ENCODE data around the gene CLTRN.
A peak's percentile ranks its signal among the peaks of the same experiment; 100 is the strongest.

CLTRN gene

DNA sequence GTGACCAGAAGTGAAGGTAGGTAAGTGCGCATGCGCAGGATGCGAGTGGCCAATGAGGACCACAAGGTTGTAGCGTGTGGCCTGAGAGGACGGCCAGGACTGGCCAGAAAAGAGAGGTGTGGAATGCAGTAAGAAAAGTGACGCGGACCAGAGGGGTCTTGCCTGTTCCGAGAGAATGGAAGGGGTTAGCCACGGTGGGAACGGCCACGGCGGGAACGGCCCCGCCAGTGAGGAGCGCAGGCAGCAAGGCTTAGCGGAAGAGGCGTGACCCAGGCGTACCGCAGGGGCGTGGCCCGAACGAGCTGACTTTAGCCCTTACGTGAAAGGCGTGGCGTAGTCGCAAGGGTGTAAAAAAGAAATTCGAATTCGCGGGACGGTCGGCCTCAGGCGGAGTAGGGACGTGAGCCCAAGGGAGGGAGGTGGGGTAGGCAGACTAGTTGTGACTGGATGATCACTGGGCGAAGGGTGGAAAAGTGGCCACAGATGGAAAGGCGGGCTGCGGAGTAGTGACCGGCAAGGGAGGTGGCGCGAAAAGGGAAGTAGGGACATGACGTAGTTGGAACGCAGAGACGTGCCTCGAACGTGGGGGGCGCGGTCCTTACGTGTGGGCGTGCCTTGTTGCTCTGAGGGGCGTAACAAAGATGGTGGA is 10.4 kb upstream of the CLTRN start (continued):
- TF ChIP-seq ZNF426 (tag by site-specific recombination; IDR thresholded peaks at IDR 0.05) = no peak
- TF ChIP-seq, protein P1, sequence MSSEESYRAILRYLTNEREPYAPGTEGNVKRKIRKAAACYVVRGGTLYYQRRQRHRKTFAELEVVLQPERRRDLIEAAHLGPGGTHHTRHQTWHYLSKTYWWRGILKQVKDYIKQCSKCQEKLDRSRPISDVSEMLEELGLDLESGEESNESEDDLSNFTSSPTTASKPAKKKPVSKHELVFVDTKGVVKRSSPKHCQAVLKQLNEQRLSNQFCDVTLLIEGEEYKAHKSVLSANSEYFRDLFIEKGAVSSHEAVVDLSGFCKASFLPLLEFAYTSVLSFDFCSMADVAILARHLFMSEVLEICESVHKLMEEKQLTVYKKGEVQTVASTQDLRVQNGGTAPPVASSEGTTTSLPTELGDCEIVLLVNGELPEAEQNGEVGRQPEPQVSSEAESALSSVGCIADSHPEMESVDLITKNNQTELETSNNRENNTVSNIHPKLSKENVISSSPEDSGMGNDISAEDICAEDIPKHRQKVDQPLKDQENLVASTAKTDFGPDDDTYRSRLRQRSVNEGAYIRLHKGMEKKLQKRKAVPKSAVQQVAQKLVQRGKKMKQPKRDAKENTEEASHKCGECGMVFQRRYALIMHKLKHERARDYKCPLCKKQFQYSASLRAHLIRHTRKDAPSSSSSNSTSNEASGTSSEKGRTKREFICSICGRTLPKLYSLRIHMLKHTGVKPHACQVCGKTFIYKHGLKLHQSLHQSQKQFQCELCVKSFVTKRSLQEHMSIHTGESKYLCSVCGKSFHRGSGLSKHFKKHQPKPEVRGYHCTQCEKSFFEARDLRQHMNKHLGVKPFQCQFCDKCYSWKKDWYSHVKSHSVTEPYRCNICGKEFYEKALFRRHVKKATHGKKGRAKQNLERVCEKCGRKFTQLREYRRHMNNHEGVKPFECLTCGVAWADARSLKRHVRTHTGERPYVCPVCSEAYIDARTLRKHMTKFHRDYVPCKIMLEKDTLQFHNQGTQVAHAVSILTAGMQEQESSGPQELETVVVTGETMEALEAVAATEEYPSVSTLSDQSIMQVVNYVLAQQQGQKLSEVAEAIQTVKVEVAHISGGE (tag by site-specific recombination; conservative IDR thresholded peaks at IDR 0.05; ENCODE audit: low read depth) = peak; percentile 45; the same call in 1 of the 2 replicates
- TF ChIP-seq SETDB1 (IDR thresholded peaks at IDR 0.05; ENCODE audit: insufficient read length, low read length) = no peak
- TF ChIP-seq, protein P2, sequence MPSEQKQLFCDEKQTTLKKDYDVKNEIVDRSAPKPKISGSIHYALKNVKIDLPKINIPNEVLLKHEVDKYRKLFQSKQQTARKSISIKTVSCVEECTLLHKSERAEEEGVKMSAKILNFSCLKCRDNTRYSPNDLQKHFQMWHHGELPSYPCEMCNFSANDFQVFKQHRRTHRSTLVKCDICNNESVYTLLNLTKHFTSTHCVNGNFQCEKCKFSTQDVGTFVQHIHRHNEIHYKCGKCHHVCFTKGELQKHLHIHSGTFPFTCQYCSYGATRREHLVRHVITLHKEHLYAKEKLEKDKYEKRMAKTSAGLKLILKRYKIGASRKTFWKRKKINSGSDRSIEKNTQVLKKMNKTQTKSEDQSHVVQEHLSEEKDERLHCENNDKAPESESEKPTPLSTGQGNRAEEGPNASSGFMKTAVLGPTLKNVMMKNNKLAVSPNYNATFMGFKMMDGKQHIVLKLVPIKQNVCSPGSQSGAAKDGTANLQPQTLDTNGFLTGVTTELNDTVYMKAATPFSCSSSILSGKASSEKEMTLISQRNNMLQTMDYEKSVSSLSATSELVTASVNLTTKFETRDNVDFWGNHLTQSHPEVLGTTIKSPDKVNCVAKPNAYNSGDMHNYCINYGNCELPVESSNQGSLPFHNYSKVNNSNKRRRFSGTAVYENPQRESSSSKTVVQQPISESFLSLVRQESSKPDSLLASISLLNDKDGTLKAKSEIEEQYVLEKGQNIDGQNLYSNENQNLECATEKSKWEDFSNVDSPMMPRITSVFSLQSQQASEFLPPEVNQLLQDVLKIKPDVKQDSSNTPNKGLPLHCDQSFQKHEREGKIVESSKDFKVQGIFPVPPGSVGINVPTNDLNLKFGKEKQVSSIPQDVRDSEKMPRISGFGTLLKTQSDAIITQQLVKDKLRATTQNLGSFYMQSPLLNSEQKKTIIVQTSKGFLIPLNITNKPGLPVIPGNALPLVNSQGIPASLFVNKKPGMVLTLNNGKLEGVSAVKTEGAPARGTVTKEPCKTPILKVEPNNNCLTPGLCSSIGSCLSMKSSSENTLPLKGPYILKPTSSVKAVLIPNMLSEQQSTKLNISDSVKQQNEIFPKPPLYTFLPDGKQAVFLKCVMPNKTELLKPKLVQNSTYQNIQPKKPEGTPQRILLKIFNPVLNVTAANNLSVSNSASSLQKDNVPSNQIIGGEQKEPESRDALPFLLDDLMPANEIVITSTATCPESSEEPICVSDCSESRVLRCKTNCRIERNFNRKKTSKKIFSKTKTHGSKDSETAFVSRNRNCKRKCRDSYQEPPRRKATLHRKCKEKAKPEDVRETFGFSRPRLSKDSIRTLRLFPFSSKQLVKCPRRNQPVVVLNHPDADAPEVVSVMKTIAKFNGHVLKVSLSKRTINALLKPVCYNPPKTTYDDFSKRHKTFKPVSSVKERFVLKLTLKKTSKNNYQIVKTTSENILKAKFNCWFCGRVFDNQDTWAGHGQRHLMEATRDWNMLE (tag by site-specific recombination; conservative IDR thresholded peaks at IDR 0.05; ENCODE audit: low read depth) = 0 out of 2 replicates have a peak, but pooled peaks have one; percentile 12
- TF ChIP-seq ZNF560 (tag by site-specific recombination; IDR thresholded peaks at IDR 0.05; ENCODE audit: borderline replicate concordance) = no peak
- TF ChIP-seq, protein P3, sequence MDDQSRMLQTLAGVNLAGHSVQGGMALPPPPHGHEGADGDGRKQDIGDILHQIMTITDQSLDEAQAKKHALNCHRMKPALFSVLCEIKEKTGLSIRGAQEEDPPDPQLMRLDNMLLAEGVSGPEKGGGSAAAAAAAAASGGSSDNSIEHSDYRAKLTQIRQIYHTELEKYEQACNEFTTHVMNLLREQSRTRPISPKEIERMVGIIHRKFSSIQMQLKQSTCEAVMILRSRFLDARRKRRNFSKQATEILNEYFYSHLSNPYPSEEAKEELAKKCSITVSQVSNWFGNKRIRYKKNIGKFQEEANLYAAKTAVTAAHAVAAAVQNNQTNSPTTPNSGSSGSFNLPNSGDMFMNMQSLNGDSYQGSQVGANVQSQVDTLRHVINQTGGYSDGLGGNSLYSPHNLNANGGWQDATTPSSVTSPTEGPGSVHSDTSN (CRISPR knock-in tag; IDR thresholded peaks at IDR 0.05) = no peak
- no peak for TF ChIP-seq ZNF169 (tag by site-specific recombination; IDR thresholded peaks at IDR 0.05)
- TF ChIP-seq ZNF391 (tag by site-specific recombination; IDR thresholded peaks at IDR 0.05; ENCODE audit: borderline replicate concordance, low read depth) = 0 out of 2 replicates have a peak, but pooled peaks have one; percentile 60
- TF ChIP-seq GLI4 (tag by site-specific recombination; IDR thresholded peaks at IDR 0.05) = no peak
- TF ChIP-seq, protein P4, sequence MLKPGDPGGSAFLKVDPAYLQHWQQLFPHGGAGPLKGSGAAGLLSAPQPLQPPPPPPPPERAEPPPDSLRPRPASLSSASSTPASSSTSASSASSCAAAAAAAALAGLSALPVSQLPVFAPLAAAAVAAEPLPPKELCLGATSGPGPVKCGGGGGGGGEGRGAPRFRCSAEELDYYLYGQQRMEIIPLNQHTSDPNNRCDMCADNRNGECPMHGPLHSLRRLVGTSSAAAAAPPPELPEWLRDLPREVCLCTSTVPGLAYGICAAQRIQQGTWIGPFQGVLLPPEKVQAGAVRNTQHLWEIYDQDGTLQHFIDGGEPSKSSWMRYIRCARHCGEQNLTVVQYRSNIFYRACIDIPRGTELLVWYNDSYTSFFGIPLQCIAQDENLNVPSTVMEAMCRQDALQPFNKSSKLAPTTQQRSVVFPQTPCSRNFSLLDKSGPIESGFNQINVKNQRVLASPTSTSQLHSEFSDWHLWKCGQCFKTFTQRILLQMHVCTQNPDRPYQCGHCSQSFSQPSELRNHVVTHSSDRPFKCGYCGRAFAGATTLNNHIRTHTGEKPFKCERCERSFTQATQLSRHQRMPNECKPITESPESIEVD (tag by site-specific recombination; IDR thresholded peaks at IDR 0.05) = no peak
- peak; percentile 90; the same call in 1 of the 2 replicates for TF ChIP-seq EGR2 (tag by site-specific recombination; IDR thresholded peaks at IDR 0.05; ENCODE audit: low read depth)
- no peak for TF ChIP-seq ZNF37A (tag by site-specific recombination; IDR thresholded peaks at IDR 0.05)
- TF ChIP-seq, protein P5, sequence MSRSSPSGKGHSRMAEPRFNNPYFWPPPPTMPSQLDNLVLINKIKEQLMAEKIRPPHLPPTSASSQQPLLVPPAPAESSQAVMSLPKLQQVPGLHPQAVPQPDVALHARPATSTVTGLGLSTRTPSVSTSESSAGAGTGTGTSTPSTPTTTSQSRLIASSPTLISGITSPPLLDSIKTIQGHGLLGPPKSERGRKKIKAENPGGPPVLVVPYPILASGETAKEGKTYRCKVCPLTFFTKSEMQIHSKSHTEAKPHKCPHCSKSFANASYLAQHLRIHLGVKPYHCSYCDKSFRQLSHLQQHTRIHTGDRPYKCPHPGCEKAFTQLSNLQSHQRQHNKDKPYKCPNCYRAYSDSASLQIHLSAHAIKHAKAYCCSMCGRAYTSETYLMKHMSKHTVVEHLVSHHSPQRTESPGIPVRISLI (tag by site-specific recombination; IDR thresholded peaks at IDR 0.05) = peak; percentile 97
- TF ChIP-seq ZNF335 (tag by site-specific recombination; conservative IDR thresholded peaks at IDR 0.05) = peak; percentile 99
- TF ChIP-seq ZBTB21 (tag by site-specific recombination; IDR thresholded peaks at IDR 0.05) = peak; percentile 99
- TF ChIP-seq, protein P6, sequence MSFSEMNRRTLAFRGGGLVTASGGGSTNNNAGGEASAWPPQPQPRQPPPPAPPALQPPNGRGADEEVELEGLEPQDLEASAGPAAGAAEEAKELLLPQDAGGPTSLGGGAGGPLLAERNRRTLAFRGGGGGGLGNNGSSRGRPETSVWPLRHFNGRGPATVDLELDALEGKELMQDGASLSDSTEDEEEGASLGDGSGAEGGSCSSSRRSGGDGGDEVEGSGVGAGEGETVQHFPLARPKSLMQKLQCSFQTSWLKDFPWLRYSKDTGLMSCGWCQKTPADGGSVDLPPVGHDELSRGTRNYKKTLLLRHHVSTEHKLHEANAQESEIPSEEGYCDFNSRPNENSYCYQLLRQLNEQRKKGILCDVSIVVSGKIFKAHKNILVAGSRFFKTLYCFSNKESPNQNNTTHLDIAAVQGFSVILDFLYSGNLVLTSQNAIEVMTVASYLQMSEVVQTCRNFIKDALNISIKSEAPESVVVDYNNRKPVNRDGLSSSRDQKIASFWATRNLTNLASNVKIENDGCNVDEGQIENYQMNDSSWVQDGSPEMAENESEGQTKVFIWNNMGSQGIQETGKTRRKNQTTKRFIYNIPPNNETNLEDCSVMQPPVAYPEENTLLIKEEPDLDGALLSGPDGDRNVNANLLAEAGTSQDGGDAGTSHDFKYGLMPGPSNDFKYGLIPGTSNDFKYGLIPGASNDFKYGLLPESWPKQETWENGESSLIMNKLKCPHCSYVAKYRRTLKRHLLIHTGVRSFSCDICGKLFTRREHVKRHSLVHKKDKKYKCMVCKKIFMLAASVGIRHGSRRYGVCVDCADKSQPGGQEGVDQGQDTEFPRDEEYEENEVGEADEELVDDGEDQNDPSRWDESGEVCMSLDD (tag by site-specific recombination; IDR thresholded peaks at IDR 0.05) = no peak
- 0 out of 2 replicates have a peak, but pooled peaks have one; percentile 47 for TF ChIP-seq OVOL3 (tag by site-specific recombination; IDR thresholded peaks at IDR 0.05)
- no peak for TF ChIP-seq RBAK (tag by site-specific recombination; IDR thresholded peaks at IDR 0.05)
- no peak for TF ChIP-seq ZIC2 (tag by site-specific recombination; IDR thresholded peaks at IDR 0.05)
- TF ChIP-seq ZNF610 (tag by site-specific recombination; IDR thresholded peaks at IDR 0.05; ENCODE audit: borderline replicate concordance) = 0 out of 2 replicates have a peak, but pooled peaks have one; percentile 61
- no peak for TF ChIP-seq ZFHX2 (tag by site-specific recombination; conservative IDR thresholded peaks at IDR 0.05)
- peak; percentile 93 for TF ChIP-seq ZXDB (tag by site-specific recombination; IDR thresholded peaks at IDR 0.05)
